VCaP (cell line): ENCODE data around the gene MPZL1.
"Not testable (repeated sequence)": the region's sequence is repeated elsewhere in the genome, so short reads cannot be mapped to it uniquely, and the experiment has no call there.

Experiments used
- H3K27ac ChIP-seq: fragments of 450-650 bp; 2 replicates; pipeline ENCODE4 v1.5.1; 2017
- TF ChIP-seq, protein P1 (sequence below): fragments of 450-650 bp; conservative IDR thresholded peaks from 2 replicates; pipeline ENCODE4 v1.5.1; 2017; ENCODE audit warnings: mild to moderate bottlenecking, moderate library complexity

Gene MPZL1

DNA sequence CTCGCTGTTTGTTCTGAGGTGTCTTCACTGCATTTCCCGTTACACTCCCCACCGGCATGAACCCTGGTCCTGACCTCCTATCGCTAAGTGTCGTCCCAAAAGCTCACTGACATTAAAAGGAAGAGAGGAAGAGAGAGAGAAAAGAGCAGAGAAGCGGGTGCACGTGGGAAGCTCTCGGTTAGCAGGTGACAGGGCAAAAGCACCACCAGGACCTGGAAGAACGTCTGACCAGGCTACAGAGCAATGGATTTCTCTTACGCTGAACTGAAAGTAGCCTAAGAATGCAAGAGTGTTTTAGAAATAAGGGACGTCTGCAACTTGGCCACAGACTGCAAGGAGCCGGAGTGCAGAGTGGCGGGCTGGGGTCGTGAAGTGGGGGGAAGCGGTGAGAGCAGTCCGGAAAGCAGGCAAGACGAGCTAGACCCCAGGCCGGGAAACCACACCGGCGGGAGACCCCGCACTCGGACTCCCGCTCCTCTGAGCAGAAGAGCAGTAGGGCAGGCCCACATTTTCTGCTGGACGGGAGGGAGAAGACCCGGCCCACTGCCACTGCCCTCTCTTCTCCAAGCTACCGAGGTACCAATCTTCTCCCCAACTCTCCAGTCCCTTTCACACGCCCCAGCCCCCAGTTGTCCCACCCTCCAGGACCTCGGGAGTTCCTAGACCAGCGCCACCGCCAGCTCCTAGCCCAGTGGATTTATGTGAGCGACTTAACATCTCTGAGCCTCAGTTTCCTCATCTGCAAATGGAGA, 8.3 kb upstream of the MPZL1 start:
- TF ChIP-seq, protein P1, sequence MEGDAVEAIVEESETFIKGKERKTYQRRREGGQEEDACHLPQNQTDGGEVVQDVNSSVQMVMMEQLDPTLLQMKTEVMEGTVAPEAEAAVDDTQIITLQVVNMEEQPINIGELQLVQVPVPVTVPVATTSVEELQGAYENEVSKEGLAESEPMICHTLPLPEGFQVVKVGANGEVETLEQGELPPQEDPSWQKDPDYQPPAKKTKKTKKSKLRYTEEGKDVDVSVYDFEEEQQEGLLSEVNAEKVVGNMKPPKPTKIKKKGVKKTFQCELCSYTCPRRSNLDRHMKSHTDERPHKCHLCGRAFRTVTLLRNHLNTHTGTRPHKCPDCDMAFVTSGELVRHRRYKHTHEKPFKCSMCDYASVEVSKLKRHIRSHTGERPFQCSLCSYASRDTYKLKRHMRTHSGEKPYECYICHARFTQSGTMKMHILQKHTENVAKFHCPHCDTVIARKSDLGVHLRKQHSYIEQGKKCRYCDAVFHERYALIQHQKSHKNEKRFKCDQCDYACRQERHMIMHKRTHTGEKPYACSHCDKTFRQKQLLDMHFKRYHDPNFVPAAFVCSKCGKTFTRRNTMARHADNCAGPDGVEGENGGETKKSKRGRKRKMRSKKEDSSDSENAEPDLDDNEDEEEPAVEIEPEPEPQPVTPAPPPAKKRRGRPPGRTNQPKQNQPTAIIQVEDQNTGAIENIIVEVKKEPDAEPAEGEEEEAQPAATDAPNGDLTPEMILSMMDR, result no peak
- H3K27ac ChIP-seq, result peak overlapping the region; percentile 89

DNA sequence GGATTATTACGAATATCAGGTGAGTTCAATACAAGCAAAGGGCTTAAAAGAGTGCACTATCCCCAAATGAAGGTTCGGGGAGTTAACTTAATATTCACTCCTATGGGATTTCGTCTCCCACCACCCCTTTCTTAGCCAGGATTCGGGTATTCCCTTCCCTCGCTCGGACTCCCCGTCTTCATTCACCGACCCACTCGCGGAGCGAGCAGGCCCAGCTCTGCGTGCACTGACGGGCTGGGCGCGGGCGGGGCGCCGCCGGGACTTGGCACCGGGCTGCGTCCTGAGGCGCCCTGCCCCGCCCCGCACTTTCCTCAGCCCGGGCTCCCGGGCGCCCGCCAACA, 7.7 kb upstream of the MPZL1 start:
- H3K27ac ChIP-seq, result peak overlapping the region; percentile 89
- TF ChIP-seq, protein P1, result no peak

DNA sequence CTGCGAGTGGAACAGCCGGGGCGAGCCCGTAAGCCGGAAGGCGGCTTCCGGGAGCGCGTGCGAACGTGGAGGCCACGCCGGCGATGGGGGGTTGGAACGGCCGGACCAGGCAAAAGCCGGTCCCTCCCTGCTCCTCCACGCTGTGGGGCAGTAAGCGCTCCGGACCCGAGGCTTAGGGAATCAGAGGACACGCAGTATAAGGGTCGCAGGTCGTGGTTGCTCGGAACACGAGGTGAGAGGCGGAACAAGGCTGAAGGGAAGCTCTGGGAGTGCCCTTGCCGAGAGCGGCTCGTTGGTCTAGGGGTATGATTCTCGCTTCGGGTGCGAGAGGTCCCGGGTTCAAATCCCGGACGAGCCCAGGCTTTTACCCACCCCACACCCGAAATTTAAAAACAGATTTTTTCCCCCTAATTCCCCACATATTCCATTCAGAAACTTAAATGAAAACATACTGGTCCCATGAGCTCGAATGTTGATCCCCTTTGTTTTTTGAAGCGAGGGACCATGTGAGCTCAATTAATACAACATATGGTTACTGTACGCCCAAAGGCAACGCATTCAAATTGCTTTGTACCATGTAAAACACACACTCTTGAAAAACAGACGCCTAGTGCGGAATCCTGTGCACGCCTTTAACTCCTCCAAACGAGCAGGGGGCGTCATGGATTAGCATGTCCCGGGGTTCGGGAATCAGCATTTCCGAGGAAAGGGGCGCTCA, 7.2 kb upstream of the MPZL1 start:
- peak overlapping the region; percentile 89 for H3K27ac ChIP-seq
- TF ChIP-seq, protein P1, result no peak

DNA sequence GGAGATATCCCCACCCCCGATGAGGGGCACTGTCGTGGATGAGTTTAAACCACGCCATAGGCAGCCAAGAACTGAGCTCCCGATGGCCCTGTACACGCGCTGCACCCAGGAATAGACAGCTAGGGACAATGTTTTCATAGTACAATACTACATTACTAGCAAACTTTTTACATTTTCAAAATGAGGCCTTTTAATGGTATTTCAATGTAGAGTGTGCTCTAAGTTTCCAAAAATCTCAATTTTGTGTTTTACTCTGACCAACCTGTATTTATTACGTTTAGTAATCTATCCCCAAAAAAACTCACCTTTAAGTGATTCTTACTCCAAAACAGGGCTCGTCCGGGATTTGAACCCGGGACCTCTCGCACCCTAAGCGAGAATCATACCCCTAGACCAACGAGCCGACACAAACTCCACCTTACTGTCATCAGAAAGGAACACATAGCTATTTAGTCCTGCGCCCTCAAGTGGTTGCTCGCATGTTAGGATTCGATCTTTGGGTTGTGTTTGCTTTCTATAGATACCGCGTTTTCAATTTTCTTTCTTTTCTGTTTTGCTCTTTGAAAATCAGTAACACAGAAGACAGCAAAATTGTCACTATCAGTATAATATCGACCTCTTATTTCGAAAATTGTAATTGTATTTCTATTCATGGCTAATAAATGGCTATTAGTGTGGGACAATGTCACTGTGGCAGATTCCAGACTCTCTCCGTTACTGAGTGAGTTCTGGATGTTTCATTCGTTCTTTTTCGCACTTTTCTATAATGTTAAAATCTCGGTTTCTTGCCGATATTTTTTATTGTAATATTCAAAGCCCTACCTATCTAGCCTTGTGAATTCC, 6.4 kb upstream of the MPZL1 start:
- H3K27ac ChIP-seq, result peak overlapping the region; percentile 89
- TF ChIP-seq, protein P1, result peak; percentile 86

DNA sequence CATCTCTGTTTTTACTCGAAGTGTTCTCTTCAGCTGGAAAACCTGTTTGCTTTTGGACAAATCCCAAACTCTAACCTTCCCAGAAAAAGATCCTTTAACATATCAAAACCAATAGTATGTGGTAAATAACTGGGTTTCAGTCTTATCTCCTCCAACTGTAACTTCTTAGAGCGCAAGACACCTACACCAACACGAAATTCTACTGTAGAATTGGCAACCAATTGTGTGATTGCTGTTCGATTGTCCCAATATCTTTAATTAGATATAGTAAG, 5.8 kb upstream of the MPZL1 start:
- H3K27ac ChIP-seq, result peak overlapping the region; percentile 89
- TF ChIP-seq, protein P1, result no peak

DNA sequence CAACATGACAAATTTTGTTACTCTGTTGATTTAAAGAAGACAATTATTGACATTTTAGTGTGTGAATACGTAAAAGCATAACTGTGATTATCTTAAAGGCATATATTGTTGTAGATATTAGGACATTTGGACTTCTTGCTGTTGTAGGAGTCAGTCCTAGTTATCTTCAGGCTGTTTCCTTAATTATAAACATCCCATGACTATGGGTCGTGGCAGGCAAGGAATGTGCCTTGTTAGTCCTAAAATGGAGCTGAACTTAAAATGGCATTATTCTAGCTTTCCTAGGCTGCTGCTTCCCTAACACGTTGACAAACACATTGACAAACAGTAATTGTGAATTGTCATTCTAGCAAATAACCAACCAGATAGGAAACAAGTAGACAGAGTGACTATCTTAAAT, 4.4 kb upstream of the MPZL1 start:
- TF ChIP-seq, protein P1, result no peak
- no peak overlapping the region for H3K27ac ChIP-seq

DNA sequence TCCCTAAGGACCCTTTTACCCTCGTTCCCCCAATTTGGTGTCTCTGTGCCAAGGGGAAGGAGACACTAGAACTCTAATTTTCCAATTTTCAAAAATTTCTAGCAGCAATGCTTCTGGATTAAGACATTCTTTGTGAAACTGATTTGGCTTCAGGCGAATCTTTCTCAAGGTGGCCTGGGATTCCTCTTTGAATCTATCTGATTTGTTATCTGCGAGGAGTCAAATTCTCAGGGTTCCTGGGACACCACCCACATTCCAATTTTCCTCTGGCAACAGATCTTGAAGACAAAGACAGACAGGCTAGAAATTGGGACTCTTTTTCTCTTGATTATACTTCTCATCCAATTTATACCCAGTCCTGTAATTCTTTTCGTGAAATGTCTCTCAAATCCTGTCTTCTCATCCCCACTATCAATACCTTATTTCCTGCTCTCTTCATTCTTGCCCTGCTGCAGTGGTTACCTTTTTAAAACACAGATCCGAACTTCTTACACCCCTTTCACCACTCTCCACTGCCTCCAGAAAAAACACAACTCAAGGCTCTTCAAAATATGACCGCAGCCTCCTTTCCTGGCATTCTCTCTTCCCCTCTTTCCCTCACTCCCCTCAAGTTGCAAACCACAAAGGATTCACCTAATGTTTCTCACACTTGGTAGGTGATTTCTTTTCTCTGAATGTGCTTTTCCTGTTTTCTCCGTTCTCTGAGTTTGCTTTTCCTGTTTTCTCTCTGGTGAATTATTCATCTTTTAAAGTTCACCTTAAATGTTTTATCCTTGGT, 2.7 kb upstream of the MPZL1 start:
- TF ChIP-seq, protein P1, result no peak
- H3K27ac ChIP-seq, result no peak overlapping the region

DNA sequence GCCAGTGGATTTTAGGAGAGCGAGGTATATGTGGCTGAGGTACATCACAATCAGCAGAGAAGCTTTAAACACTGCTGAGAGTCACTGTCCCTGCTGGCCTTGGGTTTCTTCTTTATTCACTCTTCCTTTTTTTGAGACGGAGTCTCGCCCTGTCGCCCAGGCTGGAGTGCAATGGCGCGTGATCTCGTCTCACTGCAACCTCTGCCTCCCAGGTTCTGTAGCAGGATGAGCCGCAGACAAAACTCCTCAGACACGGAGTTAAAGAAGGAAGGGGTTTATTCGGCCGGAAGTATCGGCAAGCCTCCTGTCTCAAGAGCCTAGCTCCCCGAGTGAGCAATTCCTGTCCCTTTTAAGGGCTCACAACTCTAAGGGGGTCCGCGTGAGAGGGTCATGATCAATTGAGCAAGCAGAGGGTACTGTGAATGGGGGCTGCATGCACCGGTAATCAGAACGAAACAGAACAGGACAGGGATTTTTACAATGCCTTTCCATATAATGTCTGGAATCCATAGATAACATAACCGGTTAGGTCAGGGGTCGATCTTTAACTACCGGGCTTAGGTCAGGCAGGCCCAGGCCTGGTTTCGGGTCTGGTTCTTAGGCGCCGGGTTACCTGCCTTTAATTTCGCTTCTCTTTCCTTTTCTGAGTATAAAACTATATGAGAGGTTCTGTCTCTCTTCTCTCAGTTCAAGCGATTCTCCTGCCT, 1.9 kb upstream of the MPZL1 start:
- H3K27ac ChIP-seq, result not testable (repeated sequence)
